BE2C (cell line): ENCODE data around the gene CLSTN2.

ENCODE experiments used
- DNase-seq: peaks from one replicate; pipeline ENCODE4 v3.0.0-alpha.2; 2020
- H3K27me3 ChIP-seq: fragments of 250-450 bp; sonication (Bioruptor Pico); 2 replicates; pipeline ENCODE4 v1.5.1; 2020; ENCODE audit warnings: mild to moderate bottlenecking
- H3K36me3 ChIP-seq: fragments of 250-450 bp; sonication (Bioruptor Pico); 2 replicates; pipeline ENCODE4 v1.5.1; 2020; ENCODE audit warnings: mild to moderate bottlenecking
- H3K4me1 ChIP-seq: fragments of 250-450 bp; sonication (Bioruptor Pico); 2 replicates; pipeline ENCODE4 v1.5.1; 2020
- H3K4me3 ChIP-seq: 2 replicates; pipeline ENCODE4 v1.5.1; 2011; ENCODE audit warnings: low read depth, low read length
- H3K9me3 ChIP-seq: fragments of 250-450 bp; sonication (Bioruptor Pico); 2 replicates; pipeline ENCODE4 v1.5.1; 2020
- TF ChIP-seq, protein P1 (sequence below): IDR thresholded peaks from 2 replicates; pipeline ENCODE4 v1.5.1; 2012; ENCODE audit warnings: mild to moderate bottlenecking, low read depth, low read length

CLSTN2 gene

DNA sequence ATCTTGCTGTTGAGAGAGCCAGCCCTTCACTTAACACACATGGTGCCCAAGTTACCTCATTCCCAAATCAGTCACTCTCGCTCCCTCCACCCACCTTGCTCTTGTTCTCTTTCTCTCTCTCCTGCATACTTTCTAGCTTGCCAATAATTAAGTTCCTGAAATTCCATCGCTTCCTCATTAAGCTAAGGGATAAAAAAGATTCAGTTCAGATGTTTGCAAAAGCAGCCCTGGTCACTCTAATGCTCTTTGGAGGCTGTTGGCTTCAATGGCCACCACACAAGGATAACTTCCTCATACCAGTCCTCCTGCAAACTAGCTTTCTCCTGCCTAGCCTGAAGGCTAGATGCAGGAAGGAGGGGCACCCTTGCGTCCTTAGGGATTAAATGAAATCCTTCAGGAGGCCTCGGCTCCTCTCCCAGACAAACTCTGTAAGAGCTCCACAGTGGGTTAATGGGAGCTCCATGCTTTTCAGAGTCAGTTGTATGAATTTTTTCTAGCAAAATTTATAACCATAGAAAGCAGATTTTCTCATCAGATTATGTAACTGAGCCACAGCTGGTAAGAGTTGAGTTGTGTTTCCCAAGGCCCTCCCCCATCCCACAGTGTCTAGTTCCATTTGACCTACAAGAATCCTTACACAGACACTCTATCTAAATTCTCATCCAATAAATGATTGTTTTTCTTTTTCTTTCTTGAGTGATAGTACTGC, 566.2 kb downstream of the CLSTN2 start:
- Histone ChIP-seq H3K9me3 (no peaks in the 10 kb centered on the region), H3K4me1 (no peaks in the 10 kb centered on the region), H3K4me3 (no peak overlapping the region), H3K36me3 (no peaks in the 10 kb centered on the region), H3K27me3 (no peaks in the 10 kb centered on the region)
- TF ChIP-seq, protein P1, sequence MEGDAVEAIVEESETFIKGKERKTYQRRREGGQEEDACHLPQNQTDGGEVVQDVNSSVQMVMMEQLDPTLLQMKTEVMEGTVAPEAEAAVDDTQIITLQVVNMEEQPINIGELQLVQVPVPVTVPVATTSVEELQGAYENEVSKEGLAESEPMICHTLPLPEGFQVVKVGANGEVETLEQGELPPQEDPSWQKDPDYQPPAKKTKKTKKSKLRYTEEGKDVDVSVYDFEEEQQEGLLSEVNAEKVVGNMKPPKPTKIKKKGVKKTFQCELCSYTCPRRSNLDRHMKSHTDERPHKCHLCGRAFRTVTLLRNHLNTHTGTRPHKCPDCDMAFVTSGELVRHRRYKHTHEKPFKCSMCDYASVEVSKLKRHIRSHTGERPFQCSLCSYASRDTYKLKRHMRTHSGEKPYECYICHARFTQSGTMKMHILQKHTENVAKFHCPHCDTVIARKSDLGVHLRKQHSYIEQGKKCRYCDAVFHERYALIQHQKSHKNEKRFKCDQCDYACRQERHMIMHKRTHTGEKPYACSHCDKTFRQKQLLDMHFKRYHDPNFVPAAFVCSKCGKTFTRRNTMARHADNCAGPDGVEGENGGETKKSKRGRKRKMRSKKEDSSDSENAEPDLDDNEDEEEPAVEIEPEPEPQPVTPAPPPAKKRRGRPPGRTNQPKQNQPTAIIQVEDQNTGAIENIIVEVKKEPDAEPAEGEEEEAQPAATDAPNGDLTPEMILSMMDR: no peak
- no peak for DNase-seq

DNA sequence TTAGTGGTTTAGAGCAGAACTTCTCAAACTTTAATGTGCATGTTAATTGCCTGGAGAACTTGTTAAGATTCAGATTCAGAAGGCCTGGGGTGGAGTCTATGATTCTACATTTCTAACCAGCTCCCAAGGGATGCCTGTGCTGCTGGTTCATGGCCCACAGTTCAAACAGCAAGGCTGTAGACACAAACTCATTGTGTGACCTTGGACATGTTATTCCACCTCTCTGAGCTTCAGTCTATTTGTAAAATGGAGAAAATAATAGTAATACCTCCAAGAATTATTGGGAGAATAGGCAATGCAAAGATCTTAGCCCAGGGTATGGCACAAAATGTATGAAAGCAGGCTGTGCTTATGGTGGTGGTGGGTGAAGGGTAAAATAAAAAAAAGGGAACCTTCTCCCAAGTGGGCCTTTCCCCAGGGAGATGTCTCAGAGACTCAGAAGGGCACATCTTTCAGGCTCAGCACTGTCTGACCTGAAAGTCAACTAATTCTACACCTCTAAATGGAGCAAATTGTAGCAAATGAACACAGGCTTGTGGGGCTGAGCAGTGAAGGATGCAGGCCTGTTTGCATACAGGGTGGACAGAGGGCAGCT, 566.9 kb downstream of the CLSTN2 start:
- no peaks in the 10 kb centered on the region for H3K36me3 ChIP-seq
- H3K9me3 ChIP-seq: no peaks in the 10 kb centered on the region
- TF ChIP-seq, protein P1: no peak
- H3K4me3 ChIP-seq: no peak overlapping the region
- no peak for DNase-seq
- H3K27me3 ChIP-seq: no peaks in the 10 kb centered on the region
- no peaks in the 10 kb centered on the region for H3K4me1 ChIP-seq

DNA sequence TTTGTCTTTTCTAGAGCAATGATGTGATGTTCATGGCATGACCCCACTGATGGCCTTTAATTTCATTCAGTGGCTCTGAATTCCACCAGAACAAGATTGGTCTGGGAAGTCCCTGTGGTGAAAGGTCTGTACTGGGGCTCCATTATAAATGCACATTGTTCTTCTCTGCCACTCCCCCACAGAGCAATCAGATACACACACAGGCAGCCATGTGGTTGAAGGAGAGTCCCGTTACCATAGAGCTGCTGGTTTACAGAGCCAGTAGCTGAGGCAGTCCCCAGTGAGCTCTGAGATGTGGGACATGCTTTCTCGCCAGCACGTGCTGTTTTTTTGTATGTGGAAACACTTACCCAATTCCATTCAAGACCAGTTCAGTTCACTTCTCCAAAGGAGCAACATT, 570.2 kb downstream of the CLSTN2 start:
- Histone ChIP-seq H3K4me1 (no peaks in the 10 kb centered on the region), H3K36me3 (no peaks in the 10 kb centered on the region), H3K4me3 (no peak overlapping the region), H3K27me3 (peaks cover 4% of the 10 kb centered on the region; the same call in 1 of the 2 replicates), H3K9me3 (no peaks in the 10 kb centered on the region; the same call in 1 of the 2 replicates)
- peak; percentile 61 for DNase-seq
- TF ChIP-seq, protein P1: no peak

DNA sequence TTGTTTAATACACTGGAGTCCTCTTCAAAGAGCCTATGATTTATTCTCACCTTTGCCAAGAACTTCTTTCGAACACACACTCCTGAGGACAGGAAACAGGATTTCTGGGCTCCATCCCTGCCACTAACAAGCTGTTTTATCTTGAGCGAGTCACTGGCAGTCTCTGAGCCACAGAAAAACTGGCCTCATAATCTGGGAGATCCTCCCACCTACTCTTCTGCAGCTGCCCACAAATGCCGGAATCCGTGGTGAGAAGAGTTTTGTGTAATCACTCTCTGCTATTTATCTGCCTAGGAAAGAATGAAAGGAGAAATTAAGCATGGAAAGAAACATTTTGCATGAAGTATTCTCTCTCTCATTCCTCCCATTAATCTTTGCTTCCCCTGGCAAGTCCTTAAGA, 570.9 kb downstream of the CLSTN2 start:
- Histone ChIP-seq H3K4me3 (no peak overlapping the region), H3K4me1 (no peaks in the 10 kb centered on the region), H3K27me3 (peaks cover 4% of the 10 kb centered on the region; the same call in 1 of the 2 replicates), H3K36me3 (no peaks in the 10 kb centered on the region), H3K9me3 (no peaks in the 10 kb centered on the region; the same call in 1 of the 2 replicates)
- no peak for DNase-seq
- TF ChIP-seq, protein P1: no peak

DNA sequence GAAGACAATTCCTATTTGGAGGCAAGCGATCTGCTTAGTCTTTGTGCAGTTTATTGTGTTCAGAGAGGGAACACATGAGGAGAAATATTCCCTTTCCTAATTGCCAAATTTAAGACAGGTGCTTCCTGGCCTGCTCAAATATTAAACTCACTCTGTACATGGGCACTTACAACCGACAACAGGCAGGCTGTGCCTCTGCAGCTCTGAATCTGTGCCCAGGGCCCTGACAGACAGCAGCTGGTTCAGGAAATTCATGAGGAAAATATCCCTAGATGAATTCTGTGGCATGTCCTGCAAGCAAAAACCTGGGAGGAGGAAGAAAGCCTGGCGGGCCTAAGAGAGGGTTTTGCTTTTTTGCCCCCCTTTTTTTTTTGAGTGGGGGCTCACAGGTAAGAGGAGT, 573.6 kb downstream of the CLSTN2 start:
- no peak for DNase-seq

More for the DNA sequence above, 573.6 kb downstream of the CLSTN2 start:
- Histone ChIP-seq H3K4me1 (no peaks in the 10 kb centered on the region), H3K9me3 (no peaks in the 10 kb centered on the region; the same call in 1 of the 2 replicates), H3K36me3 (no peaks in the 10 kb centered on the region), H3K4me3 (no peak overlapping the region), H3K27me3 (peaks cover 10% of the 10 kb centered on the region; the same call in 1 of the 2 replicates)
- TF ChIP-seq, protein P1: no peak
